Esophagus squamous epithelium (tissue), 4 donors: Measurements from ENCODE around the gene DRAXIN.

Experiments
- POLR2A ChIP-seq, 4 donors: fragments of 450-650 bp; IDR thresholded peaks; one replicate each; pipeline ENCODE4 v1.6.1; 2017; ENCODE audit warnings: antibody characterized with exemption in 4 of 4, mild to moderate bottlenecking in 4 of 4, moderate library complexity in 3 of 4
- TF ChIP-seq, protein P1 (sequence below), 6 experiments: fragments of 450-650 bp in 4 of 6; fragments of 200-600 bp in 2 of 6; sonication (generic) in 2 of 6; IDR thresholded peaks; one replicate each; pipeline ENCODE4 v1.5.1; 2016 to 2019; ENCODE audit warnings: antibody characterized with exemption in 6 of 6, mild to moderate bottlenecking in 4 of 6, moderate library complexity in 4 of 6

DNA sequence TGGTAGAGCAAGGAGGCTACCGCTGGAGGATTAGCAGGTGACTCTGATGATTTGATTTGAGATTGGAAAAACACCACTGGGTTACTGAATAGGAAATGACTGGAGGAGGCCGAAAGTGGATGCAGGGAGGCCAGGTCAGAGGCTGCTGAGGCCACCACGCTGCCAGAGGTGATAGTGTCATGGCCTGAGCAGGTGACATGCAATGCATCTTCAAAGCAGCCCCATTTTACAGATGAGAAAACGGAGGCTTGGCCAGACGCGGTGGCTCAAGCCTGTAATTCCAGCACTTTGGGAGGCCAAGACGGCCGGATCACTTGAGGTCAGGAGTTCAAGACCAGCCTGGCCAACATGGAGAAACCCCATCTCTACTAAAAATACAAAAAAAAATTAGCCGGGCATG, 83.2 kb downstream of the DRAXIN start:
- TF ChIP-seq, protein P1, sequence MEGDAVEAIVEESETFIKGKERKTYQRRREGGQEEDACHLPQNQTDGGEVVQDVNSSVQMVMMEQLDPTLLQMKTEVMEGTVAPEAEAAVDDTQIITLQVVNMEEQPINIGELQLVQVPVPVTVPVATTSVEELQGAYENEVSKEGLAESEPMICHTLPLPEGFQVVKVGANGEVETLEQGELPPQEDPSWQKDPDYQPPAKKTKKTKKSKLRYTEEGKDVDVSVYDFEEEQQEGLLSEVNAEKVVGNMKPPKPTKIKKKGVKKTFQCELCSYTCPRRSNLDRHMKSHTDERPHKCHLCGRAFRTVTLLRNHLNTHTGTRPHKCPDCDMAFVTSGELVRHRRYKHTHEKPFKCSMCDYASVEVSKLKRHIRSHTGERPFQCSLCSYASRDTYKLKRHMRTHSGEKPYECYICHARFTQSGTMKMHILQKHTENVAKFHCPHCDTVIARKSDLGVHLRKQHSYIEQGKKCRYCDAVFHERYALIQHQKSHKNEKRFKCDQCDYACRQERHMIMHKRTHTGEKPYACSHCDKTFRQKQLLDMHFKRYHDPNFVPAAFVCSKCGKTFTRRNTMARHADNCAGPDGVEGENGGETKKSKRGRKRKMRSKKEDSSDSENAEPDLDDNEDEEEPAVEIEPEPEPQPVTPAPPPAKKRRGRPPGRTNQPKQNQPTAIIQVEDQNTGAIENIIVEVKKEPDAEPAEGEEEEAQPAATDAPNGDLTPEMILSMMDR (IDR thresholded peaks at IDR 0.05) = no peak
- no peak for TF ChIP-seq POLR2A (IDR thresholded peaks at IDR 0.05)
